Body of pancreas (tissue), 4 donors: ENCODE measurements around the gene SELENOF.
"Not testable (repeated sequence)": the region's sequence is repeated elsewhere in the genome, so short reads cannot be mapped to it uniquely, and the experiment has no call there.

Experiments used
- CTCF ChIP-seq, 7 experiments: fragments of 450-650 bp in 4 of 7; fragments of 200-600 bp in 3 of 7; sonication (generic) in 3 of 7; IDR thresholded peaks; one replicate each; pipeline ENCODE4 v1.5.1; 2016 to 2019; ENCODE audit warnings: antibody characterized with exemption in 7 of 7
- POLR2A ChIP-seq, 3 donors: fragments of 450-650 bp; IDR thresholded peaks; one replicate each; pipeline ENCODE4 v1.6.1; 2016; ENCODE audit warnings: antibody characterized with exemption in 3 of 3, mild to moderate bottlenecking in 2 of 3

- not testable (repeated sequence) for TF ChIP-seq CTCF, POLR2A (IDR thresholded peaks at IDR 0.05)
Observed at GRCh38 chr1:86814118-86814517, 99.8 kb downstream of the SELENOF start.
